ENCODE results near the gene EIF2S2.
A peak's percentile ranks its signal among the peaks of the same experiment; 100 is the strongest.

EIF2S2 gene

GRCh38 chr20:34088305-34089174, 23.5 kb downstream of the EIF2S2 start:
- DNase-seq = no peak

- DNase-seq = no peak
Measured at GRCh38 chr20:34085544-34086040, 26.5 kb downstream of the EIF2S2 start.

GRCh38 chr20:34084227-34084923, 27.7 kb downstream of the EIF2S2 start:
- DNase-seq = no peak

- DNase-seq = no peak
Measured at GRCh38 chr20:34083781-34084180, 28.3 kb downstream of the EIF2S2 start.

DNA sequence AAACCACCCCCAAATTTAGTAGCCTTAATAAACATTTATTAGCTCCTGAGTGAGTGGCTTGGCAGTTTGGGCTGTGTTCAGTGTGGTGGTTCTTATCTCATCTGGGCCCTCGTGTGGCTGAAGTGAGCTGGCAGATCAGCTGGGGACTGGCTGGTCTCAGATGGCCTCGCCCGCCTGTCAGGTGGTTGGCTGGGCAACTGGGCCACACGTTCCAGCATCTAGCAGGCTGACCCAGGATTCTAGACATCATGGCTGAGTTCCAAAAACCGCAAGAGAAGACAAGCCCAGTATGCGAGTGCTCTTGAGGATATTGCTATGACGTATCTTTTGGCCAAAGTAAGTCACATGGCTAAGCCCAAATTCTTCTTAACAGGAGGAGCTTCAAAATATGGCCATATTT, 28.9 kb downstream of the EIF2S2 start:
- DNase-seq = no peak

GRCh38 chr20:34082232-34082887, 29.7 kb downstream of the EIF2S2 start:
- no peak for DNase-seq

DNA sequence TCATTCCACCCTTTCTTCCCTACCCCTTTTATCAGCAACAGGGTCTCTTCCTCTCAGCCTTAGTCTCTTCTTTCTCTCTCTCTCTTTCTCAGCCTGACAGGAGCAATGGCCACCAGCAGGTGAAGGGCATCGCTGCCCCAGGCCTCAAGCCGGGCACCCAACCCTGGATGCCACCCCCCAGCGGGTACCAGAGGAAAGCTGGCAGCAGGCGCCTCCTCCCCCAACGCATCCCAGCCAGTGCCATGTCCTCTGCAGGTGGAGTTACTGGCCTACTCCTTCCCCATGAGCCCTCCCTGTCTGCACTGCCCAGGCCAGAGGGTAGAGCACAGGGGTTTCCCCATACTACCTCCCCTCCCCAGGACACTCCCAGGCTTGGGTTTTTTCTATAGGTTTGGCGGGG, 32.2 kb downstream of the EIF2S2 start:
- DNase-seq = no peak

- no peak for DNase-seq
Measured at GRCh38 chr20:34078540-34078939, 33.5 kb downstream of the EIF2S2 start.

DNA sequence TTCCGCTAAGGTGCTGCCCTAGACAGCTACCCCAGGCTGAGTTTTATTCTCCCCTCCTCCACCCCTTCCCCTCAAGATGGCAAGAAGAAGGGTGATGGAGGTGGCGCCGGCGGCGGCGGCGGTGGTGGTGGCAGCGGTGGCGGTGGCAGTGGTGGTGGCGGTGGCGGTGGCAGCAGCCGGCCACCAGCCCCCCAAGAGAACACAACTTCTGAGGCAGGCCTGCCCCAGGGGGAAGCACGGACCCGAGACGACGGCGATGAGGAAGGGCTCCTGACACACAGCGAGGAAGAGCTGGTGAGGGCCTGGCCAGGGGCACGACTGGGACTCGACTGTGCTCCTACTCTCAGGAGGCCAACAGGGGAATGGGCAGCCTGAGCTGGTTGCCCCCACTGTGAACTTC, 35.1 kb downstream of the EIF2S2 start:
- no peak for DNase-seq

- DNase-seq = no peak
Measured at GRCh38 chr20:34075647-34076046, 36.4 kb downstream of the EIF2S2 start.

GRCh38 chr20:34074101-34074760, 37.8 kb downstream of the EIF2S2 start:
- no peak for DNase-seq

DNA sequence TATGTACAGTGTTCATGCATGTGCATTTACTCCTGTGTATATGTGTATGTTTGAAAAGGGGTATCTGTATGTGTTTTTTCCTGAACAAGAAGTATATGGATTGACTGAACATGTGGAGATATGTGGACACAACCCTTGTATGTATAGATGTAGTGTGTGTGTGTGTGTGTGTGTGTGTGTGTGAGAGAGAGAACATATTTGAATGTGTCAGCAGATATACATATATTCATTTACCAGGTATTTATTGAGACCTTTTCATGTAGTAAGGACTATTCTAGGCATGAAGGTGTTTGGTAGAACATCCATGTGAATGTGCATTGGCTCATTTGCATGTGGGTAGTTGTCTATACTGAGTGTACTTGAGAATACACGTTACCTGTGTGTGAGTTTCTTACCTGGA, 39.3 kb downstream of the EIF2S2 start:
- DNase-seq = no peak

- DNase-seq = no peak
Measured at GRCh38 chr20:34072076-34072475, 40.0 kb downstream of the EIF2S2 start.

GRCh38 chr20:34070859-34071258, 41.2 kb downstream of the EIF2S2 start:
- no peak for DNase-seq

GRCh38 chr20:34070079-34070439, 42.0 kb downstream of the EIF2S2 start:
- no peak for DNase-seq

GRCh38 chr20:34069341-34070078, 42.5 kb downstream of the EIF2S2 start:
- peak; percentile 19 for DNase-seq

DNA sequence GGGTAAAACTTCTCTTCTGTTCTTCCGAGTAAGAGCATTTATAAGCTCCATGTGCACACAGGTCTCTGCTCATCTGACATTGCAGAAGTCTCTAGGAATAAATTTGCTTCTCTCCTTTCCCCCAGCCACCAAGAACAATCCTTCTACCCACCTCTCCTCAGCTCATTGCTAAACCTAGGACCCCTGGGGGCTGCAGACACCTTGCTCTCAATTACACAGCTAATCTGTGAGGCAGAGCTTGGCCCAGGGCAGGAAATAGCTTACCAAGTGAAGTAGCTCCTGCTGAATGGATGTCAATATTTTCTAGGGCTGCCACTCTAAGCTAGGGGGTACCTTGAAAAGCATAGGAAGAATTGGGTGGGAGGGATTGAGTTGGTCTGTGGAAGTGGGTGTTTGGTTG, 44.0 kb downstream of the EIF2S2 start:
- DNase-seq = no peak

GRCh38 chr20:34066476-34067090, 45.5 kb downstream of the EIF2S2 start:
- DNase-seq = no peak

- no peak for DNase-seq
Measured at GRCh38 chr20:34065260-34065659, 46.8 kb downstream of the EIF2S2 start.

GRCh38 chr20:34064286-34064685, 47.8 kb downstream of the EIF2S2 start:
- DNase-seq = no peak

DNA sequence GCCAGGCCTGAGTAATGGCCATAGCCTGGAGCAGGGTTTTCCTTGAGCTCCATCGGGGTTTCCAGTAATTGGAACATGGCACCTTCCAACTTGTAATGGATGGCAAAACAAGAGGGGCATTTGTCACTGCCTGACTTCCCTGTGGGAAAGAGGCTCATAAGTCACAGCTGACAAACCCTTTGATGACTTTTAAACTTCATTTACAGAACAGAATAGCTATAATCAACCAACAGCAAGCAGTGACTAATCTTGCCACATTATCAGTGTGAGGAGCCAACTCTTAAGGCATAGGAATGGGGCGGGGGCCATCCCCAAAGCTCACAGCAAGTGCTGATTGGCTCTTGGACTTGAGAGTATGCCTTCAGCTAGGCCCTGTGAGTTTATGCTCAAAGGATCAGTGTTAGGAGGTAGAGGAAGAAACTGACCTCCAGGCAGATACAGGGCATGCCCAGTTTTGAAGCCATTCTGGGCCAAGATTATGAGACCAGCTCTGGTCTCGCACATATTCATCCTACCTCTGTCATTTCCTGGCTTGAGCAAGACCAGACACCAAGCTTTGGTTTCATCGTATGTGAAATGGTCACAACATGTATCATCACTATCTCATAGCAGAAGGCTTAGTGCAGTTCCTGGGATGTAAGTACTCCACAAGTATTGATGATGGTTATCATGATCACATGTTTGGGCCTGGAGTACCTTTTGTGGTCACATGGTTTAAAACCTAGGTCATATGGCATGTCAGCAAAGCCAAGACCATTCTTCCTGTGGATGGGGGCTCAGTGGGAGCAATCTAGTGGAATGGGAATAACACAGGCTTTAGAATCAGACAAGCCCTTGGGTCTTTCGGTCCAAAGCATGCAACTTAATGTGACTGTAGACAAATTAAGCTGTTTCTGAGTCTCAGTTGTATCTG, 49.2 kb downstream of the EIF2S2 start:
- DNase-seq = no peak
